ENCODE data around the gene ZGPAT. TPM values are rescaled to one million over a fixed set of nuclear protein-coding genes. Genes with fewer than 3 reads are reported as not detected.

ZGPAT gene
- total and polyA plus RNA-seq, 2 donors (not counting 3 experiments of a cell fraction or from before 2014, with no cell fraction given), result 23.1 to 29.3 TPM

- no peak overlapping the region for H3K9ac ChIP-seq (replicated peaks; ENCODE audit: extremely low read depth, insufficient read depth, low read length)
- no TSS peak for BruUV-seq (replicated peaks)
- no peak for FAIRE-seq
- peaks cover 0 to 32% of the 10 kb centered on the region in 2 experiments for H3K36me3 ChIP-seq (ENCODE audit: control insufficient read depth in 2 of 2, extremely low read depth in 1 of 2, insufficient read depth in 2 of 2, low read length in 2 of 2)
- H3K4me1 ChIP-seq (ENCODE audit: control insufficient read depth, extremely low read depth, insufficient read depth, low read length), result peaks cover 9% of the 10 kb centered on the region
- no peak overlapping the region for H3K4me2 ChIP-seq (ENCODE audit: insufficient read depth, low read length)
- intact Hi-C loops (cut with micrococcal nuclease) (loop anchor here (5.0 kb wide), 1 partner anchor 40 kb away; the partner anchor contains the start of gene TNFRSF6B), dilution Hi-C loops (cut with MboI; ENCODE audit: extremely low pct_ligation_motif_present, low sequenced_read_pairs) (no loop called here)
- no peaks in the 10 kb centered on the region for H3K9me1 ChIP-seq (replicated peaks; ENCODE audit: control insufficient read depth, extremely low read depth, insufficient read depth, low read length)
- DNase-seq (ENCODE audit: low read depth, low spot score), result no peak
- H3K9me3 ChIP-seq (replicated peaks; ENCODE audit: control insufficient read depth, insufficient read depth, low read length), result no peaks in the 10 kb centered on the region
- no peaks in the 10 kb centered on the region for H4K20me1 ChIP-seq (replicated peaks; ENCODE audit: control insufficient read depth, extremely low read depth, insufficient read depth, low read length)
- H3K79me2 ChIP-seq (ENCODE audit: control insufficient read depth, insufficient read depth, low read length), result peaks cover 3% of the 10 kb centered on the region
- no peak overlapping the region for H3K27ac ChIP-seq (ENCODE audit: insufficient read depth, low read depth, low read length)
- TF ChIP-seq FOS (IDR thresholded peaks at IDR 0.05; ENCODE audit: borderline replicate concordance, insufficient read depth, low read length), result no peak
- TF ChIP-seq GATA2 (IDR thresholded peaks at IDR 0.05; ENCODE audit: insufficient read depth, insufficient read length, low read depth, low read length), result no peak
- TF ChIP-seq POLR2AphosphoS5 (IDR thresholded peaks at IDR 0.05; ENCODE audit: insufficient read depth, low read depth, low read length), result no peak
- TF ChIP-seq MYC (IDR thresholded peaks at IDR 0.05; ENCODE audit: low read depth, low read length), result no peak
- no peak for TF ChIP-seq JUN (IDR thresholded peaks at IDR 0.05; ENCODE audit: borderline replicate concordance, insufficient read depth, insufficient read length, low read depth)
- TF ChIP-seq, protein P1, sequence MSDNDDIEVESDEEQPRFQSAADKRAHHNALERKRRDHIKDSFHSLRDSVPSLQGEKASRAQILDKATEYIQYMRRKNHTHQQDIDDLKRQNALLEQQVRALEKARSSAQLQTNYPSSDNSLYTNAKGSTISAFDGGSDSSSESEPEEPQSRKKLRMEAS (IDR thresholded peaks at IDR 0.05; ENCODE audit: insufficient read depth, insufficient read length), result no peak
- TF ChIP-seq EZH2 (IDR thresholded peaks at IDR 0.05; ENCODE audit: borderline replicate concordance, low read depth, low read length, severe bottlenecking), result no peak
- TF ChIP-seq POLR2A (IDR thresholded peaks at IDR 0.05; ENCODE audit: low read depth, low read length), result no peak
- no peak for TF ChIP-seq CTCF (IDR thresholded peaks at IDR 0.05; ENCODE audit: extremely low read depth in 1 of 2, insufficient read depth in 1 of 2, low read depth in 1 of 2, low read length in 2 of 2)
- POLR2A ChIA-PET, result no interaction called here
- H2AFZ ChIP-seq (ENCODE audit: low read depth, low read length), result no peak overlapping the region
- no peak overlapping the region for H3K4me3 ChIP-seq (replicated peaks in 1 of 3; ENCODE audit: insufficient read depth in 1 of 3, low read depth in 1 of 3, low read length in 3 of 3)
- CTCF ChIA-PET, result no interaction called here
- no peaks in the 10 kb centered on the region for H3K27me3 ChIP-seq (ENCODE audit: control insufficient read depth in 2 of 2, insufficient read depth in 2 of 2, low read length in 2 of 2)
These were observed 29.8 kb downstream of the ZGPAT start for GRCh38 chr20:63737695-63737944.
